HepG2 (cell line): Measurements from ENCODE around the gene HPS3. TPM values are rescaled to one million over a fixed set of nuclear protein-coding genes. Genes with fewer than 3 reads are reported as not detected.

Experiments
- EEA1 ChIP-seq: sonication (generic); formaldehyde crosslinking; IDR thresholded peaks from 2 replicates; pipeline ENCODE4 v1.5.1; 2020; ENCODE audit warnings: mild to moderate bottlenecking, missing genetic modification reagents, borderline replicate concordance
- EP300 ChIP-seq, 3 experiments: sonication (generic) in 1 of 3; formaldehyde crosslinking in 1 of 3; IDR thresholded peaks; 2 replicates each; pipeline versions ENCODE4 v1.5.1 to v1.6.1; 2011 to 2020; ENCODE audit warnings: low read depth in 2 of 3, low read length in 2 of 3, borderline replicate concordance in 1 of 3, improper control_type of control experiment in 1 of 3, mild to moderate bottlenecking in 1 of 3, missing genetic modification reagents in 1 of 3, moderate library complexity in 1 of 3
- FOXP4 ChIP-seq: sonication (generic); formaldehyde crosslinking; IDR thresholded peaks from 2 replicates; pipeline ENCODE4 v1.4.0; 2020; ENCODE audit warnings: missing genetic modification reagents
- ZNF609 ChIP-seq: sonication (generic); formaldehyde crosslinking; IDR thresholded peaks from 2 replicates; pipeline ENCODE4 v1.4.0; 2020; ENCODE audit warnings: mild to moderate bottlenecking, missing genetic modification reagents, borderline replicate concordance
- polyA plus RNA-seq, 8 experiments: library from polyadenylated mRNA; depleted of rRNA in 3 of 8; stranded (reverse) in 7 of 8; unstranded in 1 of 8; fragments of >200 nt; fragmentation: Illumina TruSeq in 4 of 8; extraction: Trizol in 4 of 8; gene quantifications; 2 replicates each; pipeline versions ENCODE4 v1.2.1 to v1.2.3, GENCODE V29; 2011 to 2016; ENCODE audit warnings: low read depth in 4 of 8, missing spikeins in 1 of 8, mixed read lengths in 1 of 8; ENCODE audit not compliant: insufficient read depth in 1 of 8
- total RNA-seq, 5 experiments: library from RNA; depleted of rRNA; stranded (reverse); fragments of >200 nt; fragmentation: Illumina TruSeq; extraction: Trizol; gene quantifications; 2 replicates each; pipeline ENCODE4 v1.2.3, GENCODE V29; 2016; ENCODE audit warnings: low read depth in 1 of 5

Gene HPS3
- total and polyA plus RNA-seq, 2 of the 13 experiments (the other 11 are each of a cell fraction or from before 2014, with no cell fraction given) = 9.5 to 18.9 TPM

GRCh38 chr3:149204390-149204991, 75.1 kb downstream of the HPS3 start (continued):
- peak; percentile 73; the same call in 1 of the 2 replicates for TF ChIP-seq ZNF609 (CRISPR knock-in tag)
- TF ChIP-seq FOXP4 = peak; percentile 86
- TF ChIP-seq EEA1 (CRISPR knock-in tag) = no peak
- peak in 1 of 2 experiments; percentile 84; a peak in 2 of 4 replicates for TF ChIP-seq EP300 (IDR thresholded peaks at IDR 0.05; ENCODE audit: low read depth in 2 of 2, low read length in 2 of 2)
- peak; percentile 65; the same call in 1 of the 2 replicates for TF ChIP-seq EP300 (CRISPR knock-in tag; IDR thresholded peaks at IDR 0.05; ENCODE audit: borderline replicate concordance)
